ENCODE results near the gene ENTPD6.

Gene ENTPD6

DNA sequence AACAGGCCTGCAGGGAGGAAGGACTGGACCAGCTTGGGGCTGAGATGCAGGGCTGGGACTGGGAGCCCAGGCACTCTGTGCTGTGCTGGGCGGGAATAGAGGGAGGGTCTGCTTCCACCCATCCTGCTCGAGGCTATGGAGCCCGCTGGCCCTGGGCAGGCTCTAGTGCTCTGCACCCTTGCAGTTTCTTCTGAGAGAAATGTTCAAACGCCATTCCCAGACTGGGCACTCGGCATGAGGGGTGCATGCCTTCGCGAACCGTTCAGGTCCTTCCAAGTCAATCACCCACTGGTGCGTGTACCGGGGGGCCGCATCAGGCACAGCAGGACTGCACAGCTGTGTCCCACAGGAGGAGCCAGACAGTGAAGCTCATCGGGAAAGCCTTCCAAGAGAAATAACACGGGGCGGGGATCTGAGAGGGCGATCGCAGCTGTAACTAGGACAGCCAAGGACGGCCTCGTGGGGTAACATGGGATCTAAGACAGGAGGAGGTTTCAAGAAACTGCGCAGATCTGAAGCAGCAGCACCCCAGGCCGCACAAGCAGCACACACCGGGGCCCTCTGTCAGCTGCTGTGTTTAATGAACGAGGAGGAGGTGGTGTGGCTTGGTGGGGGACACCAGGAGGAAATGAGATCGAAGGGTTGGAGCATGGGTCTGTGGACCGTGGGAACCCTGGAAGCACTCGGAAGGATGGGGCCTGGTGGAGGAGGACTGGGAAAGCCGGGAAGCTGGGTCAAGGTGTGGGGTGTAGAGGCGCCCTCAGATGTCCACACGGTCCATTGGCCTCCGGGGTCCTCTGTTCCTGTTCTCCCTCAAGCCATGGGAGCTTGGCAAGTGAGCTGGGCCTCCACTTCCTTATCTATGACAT, 26.3 kb downstream of the ENTPD6 start:
- POLR2A ChIA-PET = interaction anchor here (0.6 to 3.2 kb wide), 3 partner anchors 26 to 186 kb away, joined by 3 to 17 read pairs (median 3); partner anchors contain the start of genes GINS1 and PYGB
- no peak for DNase-seq (ENCODE audit: extremely low spot score)
- TF ChIP-seq BHLHE40 (IDR thresholded peaks at IDR 0.05; ENCODE audit: borderline replicate concordance) (no peak), SUZ12 (IDR thresholded peaks at IDR 0.05) (no peak)
- CTCF ChIA-PET = no interaction called here

DNA sequence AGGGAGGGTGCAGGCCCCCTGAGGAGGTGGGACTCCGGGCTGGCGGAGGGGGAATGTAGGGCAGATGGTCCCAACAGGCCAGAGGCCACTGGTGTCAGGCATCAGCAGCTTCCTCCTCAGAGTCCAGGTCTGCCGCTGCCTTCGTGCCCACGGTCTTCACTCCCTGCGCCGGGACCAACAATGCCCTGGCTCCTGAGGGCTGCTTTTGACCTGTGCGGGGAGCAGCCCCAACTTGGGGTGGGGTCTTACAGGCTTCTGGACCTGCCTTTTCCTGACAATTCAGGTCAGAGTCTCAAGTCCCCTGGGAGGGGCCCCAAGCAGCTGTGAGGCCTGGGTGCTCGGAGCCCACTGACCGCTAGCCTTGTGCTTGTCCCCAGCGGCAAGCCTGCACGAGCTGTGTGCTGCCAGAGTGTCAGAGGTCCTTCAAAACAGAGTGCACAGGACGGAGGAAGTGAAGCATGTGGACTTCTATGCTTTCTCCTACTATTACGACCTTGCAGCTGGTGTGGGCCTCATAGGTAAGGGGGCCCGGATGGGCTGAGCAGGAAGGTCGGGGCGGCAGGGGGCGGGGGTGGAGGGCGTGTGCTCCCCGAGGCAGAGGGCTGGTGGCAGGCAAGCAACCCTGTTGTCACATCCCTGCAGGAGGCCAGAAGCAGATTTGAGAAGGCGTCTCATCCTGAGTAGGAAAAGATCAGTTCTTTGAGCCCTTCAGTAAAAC, 27.1 kb downstream of the ENTPD6 start:
- TF ChIP-seq SUZ12 (IDR thresholded peaks at IDR 0.05) (no peak), BHLHE40 (IDR thresholded peaks at IDR 0.05; ENCODE audit: borderline replicate concordance) (no peak), ELF4 (IDR thresholded peaks at IDR 0.05) (no peak), FOXA1 (IDR thresholded peaks at IDR 0.05) (no peak), TARDBP (IDR thresholded peaks at IDR 0.05) (no peak), HDGF (IDR thresholded peaks at IDR 0.05; ENCODE audit: borderline replicate concordance) (no peak), LEF1 (IDR thresholded peaks at IDR 0.05; ENCODE audit: borderline replicate concordance) (no peak), NFRKB (IDR thresholded peaks at IDR 0.05) (no peak), ARNT (IDR thresholded peaks at IDR 0.05) (no peak), SP1 (IDR thresholded peaks at IDR 0.05) (no peak), FOXM1 (IDR thresholded peaks at IDR 0.05; ENCODE audit: borderline replicate concordance) (no peak), L3MBTL2 (conservative IDR thresholded peaks at IDR 0.05) (no peak), CTBP1 (IDR thresholded peaks at IDR 0.05; ENCODE audit: borderline replicate concordance) (no peak), ZNF384 (IDR thresholded peaks at IDR 0.05) (no peak), FOXK2 (IDR thresholded peaks at IDR 0.05) (no peak)
- TF ChIP-seq, protein P1, sequence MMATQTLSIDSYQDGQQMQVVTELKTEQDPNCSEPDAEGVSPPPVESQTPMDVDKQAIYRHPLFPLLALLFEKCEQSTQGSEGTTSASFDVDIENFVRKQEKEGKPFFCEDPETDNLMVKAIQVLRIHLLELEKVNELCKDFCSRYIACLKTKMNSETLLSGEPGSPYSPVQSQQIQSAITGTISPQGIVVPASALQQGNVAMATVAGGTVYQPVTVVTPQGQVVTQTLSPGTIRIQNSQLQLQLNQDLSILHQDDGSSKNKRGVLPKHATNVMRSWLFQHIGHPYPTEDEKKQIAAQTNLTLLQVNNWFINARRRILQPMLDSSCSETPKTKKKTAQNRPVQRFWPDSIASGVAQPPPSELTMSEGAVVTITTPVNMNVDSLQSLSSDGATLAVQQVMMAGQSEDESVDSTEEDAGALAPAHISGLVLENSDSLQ (IDR thresholded peaks at IDR 0.05) = no peak
- CTCF ChIA-PET = interaction anchor here (0.7 to 1.0 kb wide), 2 partner anchors 22 to 25 kb away, joined by 3 to 4 read pairs; no protein-coding TSS in a partner anchor
- DNase-seq (ENCODE audit: extremely low spot score) = no peak
- POLR2A ChIA-PET = interaction anchor here (1.1 to 3.2 kb wide), 2 partner anchors 25 to 27 kb away, joined by 3 to 17 read pairs; partner anchors contain the start of gene PYGB

DNA sequence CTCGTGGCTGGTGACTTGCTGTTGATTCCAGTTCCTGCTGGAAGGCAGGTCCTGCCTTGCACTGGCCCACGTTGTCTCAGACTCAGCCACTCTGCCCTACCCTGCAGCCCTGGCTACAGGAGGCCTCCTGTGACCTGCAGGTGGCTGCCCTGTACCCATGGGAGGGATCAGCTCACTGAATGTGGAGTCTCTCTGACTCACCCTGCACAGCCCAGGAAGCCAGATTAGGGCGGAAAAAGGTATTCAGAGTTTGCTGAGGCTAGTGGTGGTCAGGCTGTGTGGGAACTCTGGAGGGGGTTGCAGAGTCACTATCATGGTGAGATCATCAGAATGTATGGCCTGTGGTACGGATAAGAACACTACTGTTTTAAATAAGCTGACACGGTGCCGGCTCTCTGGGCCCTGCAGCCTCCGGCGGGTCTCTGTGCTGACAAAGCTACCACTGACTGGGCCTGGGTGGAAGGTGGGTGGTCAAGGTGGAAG, 27.7 kb downstream of the ENTPD6 start:
- peak; percentile 39 for DNase-seq (ENCODE audit: extremely low spot score)
- ChIA-PET CTCF (interaction anchor here (0.7 to 1.0 kb wide), 2 partner anchors 23 to 24 kb away, joined by 3 to 4 read pairs; no protein-coding TSS in a partner anchor), POLR2A (interaction anchor here (1.1 to 3.2 kb wide), 2 partner anchors 24 to 27 kb away, joined by 3 to 17 read pairs; partner anchors contain the start of gene PYGB)
- no peak for TF ChIP-seq LEF1 (IDR thresholded peaks at IDR 0.05; ENCODE audit: borderline replicate concordance)
- no peak for TF ChIP-seq SUZ12 (IDR thresholded peaks at IDR 0.05)
- TF ChIP-seq FOXK2 (IDR thresholded peaks at IDR 0.05) = no peak
- no peak for TF ChIP-seq ELF4 (IDR thresholded peaks at IDR 0.05)
- no peak for TF ChIP-seq FOXA1 (IDR thresholded peaks at IDR 0.05)
- no peak for TF ChIP-seq TARDBP (IDR thresholded peaks at IDR 0.05)
- TF ChIP-seq L3MBTL2 (conservative IDR thresholded peaks at IDR 0.05) = no peak
- TF ChIP-seq NFRKB (IDR thresholded peaks at IDR 0.05) = no peak
- TF ChIP-seq FOXM1 (IDR thresholded peaks at IDR 0.05; ENCODE audit: borderline replicate concordance) = no peak
- TF ChIP-seq ZNF384 (IDR thresholded peaks at IDR 0.05) = no peak
- TF ChIP-seq HDGF (IDR thresholded peaks at IDR 0.05; ENCODE audit: borderline replicate concordance) = no peak
- TF ChIP-seq ARNT (IDR thresholded peaks at IDR 0.05) = no peak
- TF ChIP-seq SP1 (IDR thresholded peaks at IDR 0.05) = no peak

DNA sequence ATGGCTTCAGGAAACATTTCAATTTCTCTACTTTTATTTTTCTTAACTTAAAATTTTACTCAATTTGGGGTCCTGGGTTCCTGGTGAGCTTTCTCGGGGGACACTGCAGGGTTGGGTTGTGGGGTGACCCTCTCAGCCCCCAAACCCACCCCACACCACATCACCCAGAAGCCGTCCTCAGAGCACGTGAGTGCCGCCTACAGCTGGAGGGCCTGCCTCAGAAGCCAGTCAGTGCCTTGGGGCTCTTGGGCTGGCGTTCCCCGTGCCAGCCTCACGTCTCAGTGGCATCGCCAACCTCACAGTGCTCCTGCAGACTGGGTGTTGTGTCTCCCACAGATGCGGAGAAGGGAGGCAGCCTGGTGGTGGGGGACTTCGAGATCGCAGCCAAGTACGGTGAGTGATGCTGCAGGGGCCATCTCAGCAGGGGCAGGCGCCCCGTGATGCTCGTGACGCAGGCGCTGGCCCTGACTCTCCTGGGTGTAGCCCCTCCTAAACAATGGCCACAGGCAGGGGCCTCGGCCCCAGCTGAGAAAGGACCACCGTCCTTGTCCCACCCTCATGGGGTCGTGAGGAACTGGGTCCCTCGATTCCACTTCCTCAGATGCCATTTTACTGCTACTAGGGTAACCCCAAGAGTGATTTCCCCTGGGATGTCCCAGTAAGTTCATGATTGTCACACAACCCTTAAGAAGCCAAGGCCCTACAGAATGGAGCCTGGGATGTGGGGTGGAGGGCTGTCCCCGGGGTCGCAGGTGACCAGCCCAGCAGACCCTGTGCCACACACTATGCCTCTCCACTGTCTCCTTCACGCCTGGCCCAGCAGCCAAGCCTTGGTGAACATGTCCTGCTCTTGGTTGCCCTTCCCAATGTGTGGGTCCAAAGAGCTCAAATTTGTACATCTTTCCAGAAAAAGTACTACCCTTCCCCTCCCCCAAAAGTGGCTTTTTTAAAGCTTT, 28.5 kb downstream of the ENTPD6 start:
- POLR2A ChIA-PET = interaction anchor here (1.1 to 3.2 kb wide), 2 partner anchors 24 to 28 kb away, joined by 3 to 17 read pairs; partner anchors contain the start of gene PYGB
- DNase-seq (ENCODE audit: extremely low spot score) = no peak
- CTCF ChIA-PET = interaction anchor here (0.7 to 1.0 kb wide), 3 partner anchors 12 to 24 kb away, joined by 3 to 4 read pairs (median 3); no protein-coding TSS in a partner anchor
- TF ChIP-seq LEF1 (IDR thresholded peaks at IDR 0.05; ENCODE audit: borderline replicate concordance) = no peak
- TF ChIP-seq, protein P1 (IDR thresholded peaks at IDR 0.05) = no peak
- no peak for TF ChIP-seq TARDBP (IDR thresholded peaks at IDR 0.05)

DNA sequence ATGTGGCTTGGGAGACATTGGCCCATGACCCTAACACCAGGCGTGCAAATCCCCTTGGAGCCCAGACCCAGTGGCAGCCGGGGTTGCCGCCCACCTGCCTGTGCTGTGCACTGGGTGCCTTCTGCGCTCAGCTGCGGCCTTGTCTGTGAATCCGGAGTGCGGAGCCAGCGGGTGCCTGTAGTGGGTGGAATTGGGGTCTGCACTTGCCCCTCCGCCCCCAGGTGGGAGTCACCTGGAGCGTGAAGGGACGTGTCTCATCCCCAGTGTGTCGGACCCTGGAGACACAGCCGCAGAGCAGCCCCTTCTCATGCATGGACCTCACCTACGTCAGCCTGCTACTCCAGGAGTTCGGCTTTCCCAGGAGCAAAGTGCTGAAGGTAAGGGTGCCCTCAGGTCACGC, 29.4 kb downstream of the ENTPD6 start:
- CTCF ChIA-PET = interaction anchor here (0.8 kb wide), 1 partner anchor 11 kb away, joined by 3 read pairs; no protein-coding TSS in a partner anchor
- TF ChIP-seq ZNF384 (IDR thresholded peaks at IDR 0.05) (no peak), NFRKB (IDR thresholded peaks at IDR 0.05) (no peak), L3MBTL2 (conservative IDR thresholded peaks at IDR 0.05) (no peak), LEF1 (IDR thresholded peaks at IDR 0.05; ENCODE audit: borderline replicate concordance) (no peak), SP1 (IDR thresholded peaks at IDR 0.05) (no peak), FOXK2 (IDR thresholded peaks at IDR 0.05) (no peak), FOXM1 (IDR thresholded peaks at IDR 0.05; ENCODE audit: borderline replicate concordance) (no peak), FOXA1 (IDR thresholded peaks at IDR 0.05) (no peak), BHLHE40 (IDR thresholded peaks at IDR 0.05; ENCODE audit: borderline replicate concordance) (no peak)
- TF ChIP-seq, protein P1 (IDR thresholded peaks at IDR 0.05) = no peak
- POLR2A ChIA-PET = no interaction called here
- DNase-seq (ENCODE audit: extremely low spot score) = no peak

All from HEK293T (cell line).